Measurements from ENCODE around the gene NABP1. TPM values are rescaled to one million over a fixed set of nuclear protein-coding genes. Genes with fewer than 3 reads are reported as not detected.

Gene NABP1
- total and polyA plus RNA-seq, 4 experiments from 2014 or later = 14.6 to 111 (median 64.9) TPM

- ChIA-PET POLR2A (ENCODE audit: partially characterized antibody) (no interaction called here), CTCF (ENCODE audit: partially characterized antibody) (interaction anchor here (1.1 kb wide), 1 partner anchor 8 kb away, joined by 3 read pairs; no protein-coding TSS in a partner anchor)
- H3K4me3 Mint-ChIP-seq = no peak overlapping the region
- no peaks in the 10 kb centered on the region for H3K27me3 Mint-ChIP-seq
- intact Hi-C loops (cut with micrococcal nuclease) = no loop called here
- Histone ChIP-seq H3K36me3 (ENCODE audit: insufficient read depth, low read length) (no peaks in the 10 kb centered on the region), H3K9me3 (ENCODE audit: control insufficient read depth in 1 of 2, low read length in 2 of 2) (no peaks in the 10 kb centered on the region), H3K27me3 (ENCODE audit: insufficient read depth, low read length) (no peaks in the 10 kb centered on the region), H3K4me3 (ENCODE audit: low read length in 2 of 2) (no peak overlapping the region), H3K27ac (ENCODE audit: low read depth, low read length) (no peak overlapping the region), H3K4me1 (ENCODE audit: insufficient read depth, low read length) (no peaks in the 10 kb centered on the region)
- H3K9me3 Mint-ChIP-seq = no peaks in the 10 kb centered on the region
- H3K4me1 Mint-ChIP-seq = peaks cover 0 to 3% (median 0%) of the 10 kb centered on the region in 4 donors
- H3K27ac Mint-ChIP-seq = no peak overlapping the region
- no peak for DNase-seq
- peaks cover 12 to 28% of the 10 kb centered on the region in 2 donors for H3K36me3 Mint-ChIP-seq
These were observed 37.0 kb downstream of the NABP1 start for GRCh38 chr2:191714925-191715324.

DNA sequence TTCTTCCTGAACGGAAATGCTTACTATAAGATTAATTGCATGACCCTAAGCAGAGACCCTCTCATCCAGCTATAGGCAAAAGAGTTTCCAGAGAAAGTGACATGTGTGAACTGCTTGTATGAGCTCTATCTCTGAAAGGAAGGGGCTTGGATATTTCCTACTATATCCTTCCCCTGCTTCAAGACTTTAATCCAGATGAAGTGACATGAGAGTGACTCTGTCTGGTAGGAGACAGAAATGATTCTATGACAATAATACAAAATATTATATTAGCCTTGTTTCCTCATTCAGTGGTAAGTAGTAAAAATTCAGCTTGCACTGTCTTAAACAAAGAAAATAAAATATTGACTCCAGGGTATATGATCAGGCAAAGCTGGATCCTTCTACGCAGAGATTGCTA is 37.5 kb downstream of the NABP1 start:
- POLR2A ChIA-PET (ENCODE audit: partially characterized antibody) = no interaction called here
- intact Hi-C loops (cut with micrococcal nuclease) = no loop called here
- no peak for DNase-seq
- Mint-ChIP-seq H3K4me1 (peaks cover 0 to 3% (median 0%) of the 10 kb centered on the region in 4 donors), H3K36me3 (peaks cover 11 to 25% of the 10 kb centered on the region in 2 donors), H3K27ac (no peak overlapping the region), H3K9me3 (no peaks in the 10 kb centered on the region), H3K4me3 (no peak overlapping the region), H3K27me3 (no peaks in the 10 kb centered on the region)
- Histone ChIP-seq H3K36me3 (ENCODE audit: insufficient read depth, low read length) (no peaks in the 10 kb centered on the region), H3K9me3 (ENCODE audit: control insufficient read depth in 1 of 2, low read length in 2 of 2) (no peaks in the 10 kb centered on the region), H3K27ac (ENCODE audit: low read depth, low read length) (no peak overlapping the region), H3K27me3 (ENCODE audit: insufficient read depth, low read length) (no peaks in the 10 kb centered on the region), H3K4me1 (ENCODE audit: insufficient read depth, low read length) (no peaks in the 10 kb centered on the region), H3K4me3 (ENCODE audit: low read length in 2 of 2) (no peak overlapping the region)
- CTCF ChIA-PET (ENCODE audit: partially characterized antibody) = interaction anchor here (1.0 to 1.1 kb wide), 2 partner anchors 9 to 447 kb away, joined by 3 read pairs; no protein-coding TSS in a partner anchor

DNA sequence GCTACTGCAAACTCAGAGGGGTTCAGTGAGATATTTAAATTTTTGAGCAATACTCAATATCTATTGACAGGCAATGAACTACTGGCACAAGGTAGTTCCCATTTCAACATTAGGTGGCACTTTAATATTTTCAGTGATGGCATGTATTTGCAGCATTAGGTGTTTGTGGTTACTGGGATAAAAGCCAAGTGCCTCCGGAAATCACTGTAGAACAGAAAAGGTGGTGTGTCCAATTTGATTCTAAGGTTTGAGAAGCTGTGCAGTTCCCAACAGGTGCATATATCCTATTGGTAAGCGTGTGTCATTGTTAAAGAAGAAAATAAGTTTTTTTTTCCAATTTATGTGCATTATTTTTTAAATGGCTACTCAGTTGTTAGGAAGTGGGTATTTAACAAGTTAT is 41.3 kb downstream of the NABP1 start:
- no peak overlapping the region for H3K27ac ChIP-seq (ENCODE audit: low read depth, low read length)
- Mint-ChIP-seq H3K27ac (no peak overlapping the region), H3K36me3 (peaks cover 3 to 16% of the 10 kb centered on the region in 2 donors), H3K4me3 (no peak overlapping the region), H3K27me3 (no peaks in the 10 kb centered on the region), H3K4me1 (peaks cover 0 to 3% (median 0%) of the 10 kb centered on the region in 4 donors), H3K9me3 (no peaks in the 10 kb centered on the region)
- no peaks in the 10 kb centered on the region for H3K4me1 ChIP-seq (ENCODE audit: insufficient read depth, low read length)
- no peaks in the 10 kb centered on the region for H3K9me3 ChIP-seq (ENCODE audit: control insufficient read depth in 1 of 2, low read length in 2 of 2)
- no peak overlapping the region for H3K4me3 ChIP-seq (ENCODE audit: low read length in 2 of 2)
- H3K27me3 ChIP-seq (ENCODE audit: insufficient read depth, low read length) = no peaks in the 10 kb centered on the region
- ChIA-PET CTCF (ENCODE audit: partially characterized antibody) (no interaction called here), POLR2A (ENCODE audit: partially characterized antibody) (no interaction called here)
- no peak for DNase-seq
- no peaks in the 10 kb centered on the region for H3K36me3 ChIP-seq (ENCODE audit: insufficient read depth, low read length)
- intact Hi-C loops (cut with micrococcal nuclease) = no loop called here

DNA sequence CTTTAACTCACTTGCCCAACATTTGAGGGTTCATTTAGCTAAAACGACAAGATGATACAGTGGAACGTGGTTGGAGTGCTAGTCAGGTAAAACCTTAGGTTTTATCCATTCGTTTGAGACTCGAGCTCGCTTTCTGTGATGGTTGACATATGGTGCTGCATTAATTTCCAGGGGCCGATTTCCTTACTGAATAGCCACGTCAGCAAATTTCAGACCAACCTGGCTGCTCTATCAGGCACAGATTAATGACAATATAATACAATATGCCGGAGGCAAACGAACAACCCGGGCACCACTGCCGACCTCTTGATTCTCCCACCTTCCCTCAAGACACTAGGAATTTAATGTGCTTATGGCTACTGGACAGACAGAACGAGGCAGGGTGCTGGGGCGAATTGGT is 42.0 kb downstream of the NABP1 start:
- H3K36me3 Mint-ChIP-seq = peaks cover 3 to 16% of the 10 kb centered on the region in 2 donors
- H3K27me3 ChIP-seq (ENCODE audit: insufficient read depth, low read length) = no peaks in the 10 kb centered on the region
- H3K27me3 Mint-ChIP-seq = no peaks in the 10 kb centered on the region
- H3K4me3 Mint-ChIP-seq = no peak overlapping the region
- intact Hi-C loops (cut with micrococcal nuclease) = no loop called here
- no peak for DNase-seq
- H3K9me3 Mint-ChIP-seq = no peaks in the 10 kb centered on the region
- H3K27ac Mint-ChIP-seq = no peak overlapping the region
- ChIA-PET POLR2A (ENCODE audit: partially characterized antibody) (no interaction called here), CTCF (ENCODE audit: partially characterized antibody) (no interaction called here)
- H3K4me3 ChIP-seq (ENCODE audit: low read length in 2 of 2) = no peak overlapping the region
- H3K27ac ChIP-seq (ENCODE audit: low read depth, low read length) = no peak overlapping the region
- H3K9me3 ChIP-seq (ENCODE audit: control insufficient read depth in 1 of 2, low read length in 2 of 2) = no peaks in the 10 kb centered on the region
- H3K4me1 ChIP-seq (ENCODE audit: insufficient read depth, low read length) = no peaks in the 10 kb centered on the region
- no peaks in the 10 kb centered on the region for H3K36me3 ChIP-seq (ENCODE audit: insufficient read depth, low read length)
- peaks cover 0 to 3% (median 0%) of the 10 kb centered on the region in 4 donors for H3K4me1 Mint-ChIP-seq

- Histone ChIP-seq H3K27me3 (ENCODE audit: insufficient read depth, low read length) (no peaks in the 10 kb centered on the region), H3K36me3 (ENCODE audit: insufficient read depth, low read length) (no peaks in the 10 kb centered on the region), H3K4me1 (ENCODE audit: insufficient read depth, low read length) (no peaks in the 10 kb centered on the region), H3K9me3 (ENCODE audit: control insufficient read depth in 1 of 2, low read length in 2 of 2) (peaks cover 0 to 4% of the 10 kb centered on the region in 2 donors), H3K27ac (ENCODE audit: low read depth, low read length) (no peak overlapping the region), H3K4me3 (ENCODE audit: low read length in 2 of 2) (no peak overlapping the region)
- no peak overlapping the region for H3K27ac Mint-ChIP-seq
- POLR2A ChIA-PET (ENCODE audit: partially characterized antibody) = no interaction called here
- no peaks in the 10 kb centered on the region for H3K9me3 Mint-ChIP-seq
- CTCF ChIA-PET (ENCODE audit: partially characterized antibody) = no interaction called here
- no peak for DNase-seq
- intact Hi-C loops (cut with micrococcal nuclease) = no loop called here
- H3K4me1 Mint-ChIP-seq = peaks cover 0 to 3% (median 0%) of the 10 kb centered on the region in 4 donors
- H3K4me3 Mint-ChIP-seq = no peak overlapping the region
- peaks cover 0 to 12% of the 10 kb centered on the region in 2 donors for H3K36me3 Mint-ChIP-seq
- no peaks in the 10 kb centered on the region for H3K27me3 Mint-ChIP-seq
These were observed 43.4 kb downstream of the NABP1 start for GRCh38 chr2:191721331-191721730.

DNA sequence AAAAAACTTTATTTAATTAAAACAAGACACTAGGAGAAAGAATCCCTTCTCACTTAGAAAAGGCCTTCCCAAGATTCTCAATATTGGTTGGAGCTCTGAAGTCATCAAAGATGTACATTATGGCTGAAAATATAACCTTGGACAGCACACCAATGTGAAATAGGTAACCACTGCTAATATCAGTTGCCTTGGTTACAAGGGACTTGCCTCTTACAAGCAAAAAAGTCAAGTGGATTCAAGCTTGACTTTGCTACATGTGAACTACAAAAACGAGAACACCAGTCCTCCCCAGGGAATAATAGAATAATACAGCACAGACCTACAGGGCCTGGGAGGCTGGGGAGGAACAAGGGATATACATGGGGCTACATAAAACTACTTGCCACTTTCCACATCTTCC is 46.1 kb downstream of the NABP1 start:
- POLR2A ChIA-PET (ENCODE audit: partially characterized antibody) = no interaction called here
- H3K4me1 ChIP-seq (ENCODE audit: insufficient read depth, low read length) = no peaks in the 10 kb centered on the region
- H3K27ac Mint-ChIP-seq = no peak overlapping the region
- no peaks in the 10 kb centered on the region for H3K36me3 ChIP-seq (ENCODE audit: insufficient read depth, low read length)
- no peak overlapping the region for H3K4me3 ChIP-seq (ENCODE audit: low read length in 2 of 2)
- intact Hi-C loops (cut with micrococcal nuclease) = no loop called here
- no peaks in the 10 kb centered on the region for H3K27me3 ChIP-seq (ENCODE audit: insufficient read depth, low read length)
- peaks cover 0 to 11% of the 10 kb centered on the region in 2 donors for H3K36me3 Mint-ChIP-seq
- peaks cover 0 to 2% (median 0%) of the 10 kb centered on the region in 4 donors for H3K4me1 Mint-ChIP-seq
- CTCF ChIA-PET (ENCODE audit: partially characterized antibody) = interaction anchor here (0.9 kb wide), 1 partner anchor 170 kb away, joined by 3 read pairs; no protein-coding TSS in a partner anchor
- no peaks in the 10 kb centered on the region for H3K27me3 Mint-ChIP-seq
- no peak overlapping the region for H3K27ac ChIP-seq (ENCODE audit: low read depth, low read length)
- peaks cover 0 to 4% of the 10 kb centered on the region in 2 donors for H3K9me3 ChIP-seq (ENCODE audit: control insufficient read depth in 1 of 2, low read length in 2 of 2)
- no peak overlapping the region for H3K4me3 Mint-ChIP-seq
- no peak for DNase-seq
- no peaks in the 10 kb centered on the region for H3K9me3 Mint-ChIP-seq

DNA sequence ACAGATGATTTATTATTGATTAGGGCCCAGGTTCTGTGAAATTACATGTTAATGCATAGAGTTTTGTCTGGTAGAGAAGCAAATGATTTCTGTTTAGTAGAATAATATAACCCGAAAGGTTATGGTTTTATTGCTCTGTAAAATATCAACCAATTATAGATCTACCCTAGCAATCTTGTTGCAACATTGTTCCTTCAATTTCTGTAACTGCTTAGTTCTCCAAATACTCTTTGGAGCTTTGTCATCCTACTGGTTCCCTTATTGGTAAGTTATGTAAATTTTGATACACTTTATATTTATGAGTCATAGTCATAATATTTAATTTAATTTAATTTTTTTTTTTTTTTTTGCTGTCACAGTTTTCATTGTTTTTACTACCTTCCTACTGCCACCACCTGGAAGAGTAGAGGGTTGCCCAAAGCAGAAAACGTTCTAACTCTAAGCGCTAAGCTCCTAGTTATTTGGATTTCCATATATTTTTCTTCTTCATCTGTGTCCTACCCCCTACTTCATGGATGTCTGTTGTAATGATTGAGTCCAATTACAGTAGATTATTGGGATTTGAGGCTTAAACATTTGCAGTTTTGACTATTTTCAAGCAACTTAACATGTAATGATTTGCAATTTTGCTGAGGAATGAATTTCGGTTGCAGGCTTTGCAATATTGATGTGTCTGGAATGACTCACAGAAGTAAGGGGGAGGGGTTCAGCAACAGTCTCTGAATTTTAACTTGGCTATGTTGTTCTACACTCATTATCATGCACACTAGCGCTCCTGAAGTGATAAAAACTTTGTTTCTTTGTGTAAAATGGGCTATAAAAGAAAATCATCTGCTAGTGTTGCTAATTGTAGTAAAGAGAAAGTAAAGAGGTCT is 51.1 kb downstream of the NABP1 start:
- POLR2A ChIA-PET (ENCODE audit: partially characterized antibody) = no interaction called here
- H3K4me1 ChIP-seq (ENCODE audit: insufficient read depth, low read length) = no peaks in the 10 kb centered on the region
- Mint-ChIP-seq H3K27ac (no peak overlapping the region), H3K36me3 (no peaks in the 10 kb centered on the region), H3K4me3 (no peak overlapping the region), H3K27me3 (no peaks in the 10 kb centered on the region), H3K4me1 (no peaks in the 10 kb centered on the region), H3K9me3 (no peaks in the 10 kb centered on the region)
- CTCF ChIA-PET (ENCODE audit: partially characterized antibody) = interaction anchor here (1.1 kb wide), 1 partner anchor 190 kb away, joined by 3 read pairs; no protein-coding TSS in a partner anchor
- no peaks in the 10 kb centered on the region for H3K27me3 ChIP-seq (ENCODE audit: insufficient read depth, low read length)
- no peaks in the 10 kb centered on the region for H3K36me3 ChIP-seq (ENCODE audit: insufficient read depth, low read length)
- H3K4me3 ChIP-seq (ENCODE audit: low read length in 2 of 2) = no peak overlapping the region
- H3K27ac ChIP-seq (ENCODE audit: low read depth, low read length) = no peak overlapping the region
- intact Hi-C loops (cut with micrococcal nuclease) = no loop called here
- peaks cover 0 to 4% of the 10 kb centered on the region in 2 donors for H3K9me3 ChIP-seq (ENCODE audit: control insufficient read depth in 1 of 2, low read length in 2 of 2)
- no peak for DNase-seq

All from CD4-positive, alpha-beta memory T cell (primary cell).